ENCODE results near the gene SPAG6. TPM values are rescaled to one million over a fixed set of nuclear protein-coding genes. Genes with fewer than 3 reads are reported as not detected.
"Not testable (repeated sequence)": the region's sequence is repeated elsewhere in the genome, so short reads cannot be mapped to it uniquely, and the experiment has no call there.

Gene SPAG6
- total RNA-seq, 1 donor from 2014 or later, result not detected

- DNase-seq (no peak), ATAC-seq (no peak)
- intact Hi-C loops (cut with micrococcal nuclease), result no loop called here
Observed at GRCh38 chr10:22365644-22366434, 20.5 kb downstream of the SPAG6 start.

- DNase-seq, result no peak
Observed at GRCh38 chr10:22366435-22366703, 21.1 kb downstream of the SPAG6 start.

GRCh38 chr10:22366771-22367170, 21.5 kb downstream of the SPAG6 start:
- ATAC-seq, result no peak
- intact Hi-C loops (cut with micrococcal nuclease), result no loop called here
- no peak for DNase-seq

More at GRCh38 chr10:22366435-22366703, 21.1 kb downstream of the SPAG6 start:
- ATAC-seq, result no peak
- intact Hi-C loops (cut with micrococcal nuclease), result no loop called here

GRCh38 chr10:22367471-22367870, 22.2 kb downstream of the SPAG6 start:
- DNase-seq, result no peak
- intact Hi-C loops (cut with micrococcal nuclease), result no loop called here
- no peak for ATAC-seq

- DNase-seq (no peak), ATAC-seq (no peak)
- intact Hi-C loops (cut with micrococcal nuclease), result no loop called here
Observed at GRCh38 chr10:22368402-22368801, 23.1 kb downstream of the SPAG6 start.

GRCh38 chr10:22368981-22369380, 23.7 kb downstream of the SPAG6 start:
- intact Hi-C loops (cut with micrococcal nuclease), result no loop called here
- ATAC-seq, result no peak
- no peak for DNase-seq

GRCh38 chr10:22369434-22370072, 24.3 kb downstream of the SPAG6 start:
- ATAC-seq, result no peak

GRCh38 chr10:22370320-22370719, 25.0 kb downstream of the SPAG6 start:
- intact Hi-C loops (cut with micrococcal nuclease), result no loop called here
- no peak for ATAC-seq
- no peak for DNase-seq

More at GRCh38 chr10:22369434-22370072, 24.3 kb downstream of the SPAG6 start:
- intact Hi-C loops (cut with micrococcal nuclease), result no loop called here
- DNase-seq, result no peak

GRCh38 chr10:22372298-22372697, 27.0 kb downstream of the SPAG6 start:
- intact Hi-C loops (cut with micrococcal nuclease), result no loop called here
- ATAC-seq (no peak), DNase-seq (no peak)

GRCh38 chr10:22372917-22373316, 27.6 kb downstream of the SPAG6 start:
- no peak for DNase-seq
- no peak for ATAC-seq
- intact Hi-C loops (cut with micrococcal nuclease), result no loop called here

GRCh38 chr10:22374489-22375126, 29.3 kb downstream of the SPAG6 start:
- no peak for ATAC-seq
- intact Hi-C loops (cut with micrococcal nuclease), result no loop called here

GRCh38 chr10:22379059-22379458, 33.8 kb downstream of the SPAG6 start:
- intact Hi-C loops (cut with micrococcal nuclease), result no loop called here
- DNase-seq (no peak), ATAC-seq (no peak)

More at GRCh38 chr10:22374489-22375126, 29.3 kb downstream of the SPAG6 start:
- no peak for DNase-seq

GRCh38 chr10:22381262-22381661, 36.0 kb downstream of the SPAG6 start:
- DNase-seq, result no peak
- ATAC-seq, result no peak
- intact Hi-C loops (cut with micrococcal nuclease), result no loop called here

GRCh38 chr10:22386503-22386902, 41.2 kb downstream of the SPAG6 start:
- intact Hi-C loops (cut with micrococcal nuclease), result no loop called here
- DNase-seq (no peak), ATAC-seq (no peak)

GRCh38 chr10:22389856-22390589, 44.7 kb downstream of the SPAG6 start:
- no peak for ATAC-seq
- intact Hi-C loops (cut with micrococcal nuclease), result no loop called here
- no peak for DNase-seq

- no peak for DNase-seq
- no peak for ATAC-seq
- intact Hi-C loops (cut with micrococcal nuclease), result no loop called here
Observed at GRCh38 chr10:22391600-22391999, 46.3 kb downstream of the SPAG6 start.

GRCh38 chr10:22396195-22396594, 50.9 kb downstream of the SPAG6 start:
- intact Hi-C loops (cut with micrococcal nuclease); DNase-seq; ATAC-seq: not testable (repeated sequence)

- intact Hi-C loops (cut with micrococcal nuclease); DNase-seq; ATAC-seq: not testable (repeated sequence)
Observed at GRCh38 chr10:22406916-22407315, 61.6 kb downstream of the SPAG6 start.

GRCh38 chr10:22410394-22410793, 65.1 kb downstream of the SPAG6 start:
- ATAC-seq, result no peak
- intact Hi-C loops (cut with micrococcal nuclease), result no loop called here

GRCh38 chr10:22410846-22411245, 65.5 kb downstream of the SPAG6 start:
- ATAC-seq, result no peak
- no peak for DNase-seq
- intact Hi-C loops (cut with micrococcal nuclease), result no loop called here

More at GRCh38 chr10:22410394-22410793, 65.1 kb downstream of the SPAG6 start:
- DNase-seq, result no peak

All from left ventricle myocardium superior (tissue), 1 donor.